KOPT-K1 (cell line): ENCODE measurements around the gene SLC2A10.

Source experiments
- H3K27ac ChIP-seq: fragments of 200-600 bp; sonication (generic); 2 replicates; pipeline ENCODE4 v1.5.1; 2016; ENCODE audit warnings: antibody characterized with exemption, mild to moderate bottlenecking, low read depth, low read length; ENCODE audit not compliant: poor library complexity, severe bottlenecking
- H3K36me3 ChIP-seq: fragments of 200-600 bp; sonication (generic); 2 replicates; pipeline ENCODE4 v1.5.1; 2017; ENCODE audit warnings: antibody characterized with exemption, mild to moderate bottlenecking, low read length, moderate library complexity; ENCODE audit not compliant: insufficient read depth
- H3K9me3 ChIP-seq: fragments of 200-600 bp; sonication (generic); 2 replicates; pipeline ENCODE4 v1.5.1; 2017; ENCODE audit warnings: antibody characterized with exemption, low read length, mild to moderate bottlenecking; ENCODE audit not compliant: insufficient read depth, poor library complexity, severe bottlenecking

SLC2A10 gene

GRCh38 chr20:46709459-46710152 is at the start of gene SLC2A10:
SLC2A10 (plus strand) TSS chr20:46709649; CDS start chr20:46709737, 88 bp downstream.
- Histone ChIP-seq H3K36me3 (no peaks in the 10 kb centered on the region), H3K9me3 (peaks cover 34% of the 10 kb centered on the region), H3K27ac (no peak within 1 kb of the TSS)

DNA sequence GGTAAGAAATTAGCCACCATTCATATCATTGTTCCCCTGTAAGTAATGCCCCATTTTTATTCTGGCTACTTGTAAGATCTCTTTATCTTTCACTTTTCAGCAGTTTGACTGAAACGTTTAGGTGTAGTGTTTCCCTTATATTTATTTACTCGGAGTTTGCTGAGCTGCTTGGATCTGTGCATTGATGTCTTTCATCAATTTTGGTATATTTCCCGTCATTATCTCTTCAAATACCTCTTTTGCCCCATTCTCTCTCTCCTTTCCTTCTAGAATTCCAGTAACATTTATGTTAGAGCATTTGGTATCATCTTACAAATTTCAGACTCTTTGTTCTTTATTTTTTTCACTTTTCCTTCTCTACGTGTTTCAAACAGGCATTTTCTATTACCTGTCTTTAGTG is 49.0 kb upstream of the SLC2A10 start:
- no peak overlapping the region for H3K27ac ChIP-seq
- no peaks in the 10 kb centered on the region for H3K36me3 ChIP-seq

GRCh38 chr20:46661659-46662058 is 47.8 kb upstream of the SLC2A10 start:
- Histone ChIP-seq H3K36me3 (no peaks in the 10 kb centered on the region), H3K27ac (no peak overlapping the region), H3K9me3 (peaks cover 7% of the 10 kb centered on the region)

More for the DNA sequence above, 49.0 kb upstream of the SLC2A10 start:
- peaks cover 7% of the 10 kb centered on the region for H3K9me3 ChIP-seq

- no peaks in the 10 kb centered on the region for H3K36me3 ChIP-seq
- no peak overlapping the region for H3K27ac ChIP-seq
- H3K9me3 ChIP-seq = peaks cover 7% of the 10 kb centered on the region
These were observed 45.9 kb upstream of the SLC2A10 start for GRCh38 chr20:46663531-46663930.

GRCh38 chr20:46665602-46666001 is 43.8 kb upstream of the SLC2A10 start:
- H3K9me3 ChIP-seq = peaks cover 10% of the 10 kb centered on the region
- H3K27ac ChIP-seq = no peak overlapping the region
- no peaks in the 10 kb centered on the region for H3K36me3 ChIP-seq

DNA sequence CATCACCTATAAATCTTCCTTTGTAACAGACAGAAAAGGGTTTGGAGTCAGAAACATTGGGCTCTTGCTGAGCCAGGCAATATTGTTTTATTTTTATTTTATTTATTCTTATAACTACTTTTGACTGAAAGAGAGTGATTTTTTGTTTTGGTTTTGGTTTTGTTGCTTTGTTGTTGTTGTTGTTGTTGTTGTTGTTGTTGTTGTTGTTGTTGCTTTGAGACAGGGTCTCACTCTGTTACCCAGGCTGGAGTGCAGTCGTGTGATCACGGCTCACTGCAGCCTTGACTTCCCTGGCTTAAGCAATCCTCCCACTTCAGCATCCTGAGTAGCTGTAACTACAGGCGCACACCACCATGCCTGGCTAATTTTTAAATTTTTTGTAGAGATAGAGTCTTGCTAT is 43.1 kb upstream of the SLC2A10 start:
- Histone ChIP-seq H3K36me3 (no peaks in the 10 kb centered on the region), H3K9me3 (peaks cover 16% of the 10 kb centered on the region), H3K27ac (no peak overlapping the region)

- peaks cover 19% of the 10 kb centered on the region for H3K9me3 ChIP-seq
- H3K36me3 ChIP-seq = no peaks in the 10 kb centered on the region
These were observed 42.5 kb upstream of the SLC2A10 start for GRCh38 chr20:46666818-46667515.

DNA sequence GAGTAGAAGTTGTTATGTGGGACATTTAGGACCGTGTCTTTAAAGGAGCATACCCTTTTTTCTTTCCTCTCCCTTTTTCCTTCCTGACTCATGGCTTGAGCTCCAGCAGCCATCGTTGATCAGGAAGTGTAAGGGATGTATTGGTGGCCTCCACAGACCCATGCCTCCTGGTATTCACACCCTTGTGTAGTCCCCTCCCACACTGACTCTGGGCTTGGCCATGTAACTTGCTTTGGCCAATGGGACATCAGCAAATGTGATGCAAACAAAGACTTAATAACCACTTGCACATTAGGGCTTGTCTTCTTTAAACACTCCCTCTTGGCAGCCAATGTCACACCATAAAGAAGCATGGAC is 39.2 kb upstream of the SLC2A10 start:
- no peaks in the 10 kb centered on the region for H3K36me3 ChIP-seq

More at GRCh38 chr20:46666818-46667515, 42.5 kb upstream of the SLC2A10 start:
- no peak overlapping the region for H3K27ac ChIP-seq

DNA sequence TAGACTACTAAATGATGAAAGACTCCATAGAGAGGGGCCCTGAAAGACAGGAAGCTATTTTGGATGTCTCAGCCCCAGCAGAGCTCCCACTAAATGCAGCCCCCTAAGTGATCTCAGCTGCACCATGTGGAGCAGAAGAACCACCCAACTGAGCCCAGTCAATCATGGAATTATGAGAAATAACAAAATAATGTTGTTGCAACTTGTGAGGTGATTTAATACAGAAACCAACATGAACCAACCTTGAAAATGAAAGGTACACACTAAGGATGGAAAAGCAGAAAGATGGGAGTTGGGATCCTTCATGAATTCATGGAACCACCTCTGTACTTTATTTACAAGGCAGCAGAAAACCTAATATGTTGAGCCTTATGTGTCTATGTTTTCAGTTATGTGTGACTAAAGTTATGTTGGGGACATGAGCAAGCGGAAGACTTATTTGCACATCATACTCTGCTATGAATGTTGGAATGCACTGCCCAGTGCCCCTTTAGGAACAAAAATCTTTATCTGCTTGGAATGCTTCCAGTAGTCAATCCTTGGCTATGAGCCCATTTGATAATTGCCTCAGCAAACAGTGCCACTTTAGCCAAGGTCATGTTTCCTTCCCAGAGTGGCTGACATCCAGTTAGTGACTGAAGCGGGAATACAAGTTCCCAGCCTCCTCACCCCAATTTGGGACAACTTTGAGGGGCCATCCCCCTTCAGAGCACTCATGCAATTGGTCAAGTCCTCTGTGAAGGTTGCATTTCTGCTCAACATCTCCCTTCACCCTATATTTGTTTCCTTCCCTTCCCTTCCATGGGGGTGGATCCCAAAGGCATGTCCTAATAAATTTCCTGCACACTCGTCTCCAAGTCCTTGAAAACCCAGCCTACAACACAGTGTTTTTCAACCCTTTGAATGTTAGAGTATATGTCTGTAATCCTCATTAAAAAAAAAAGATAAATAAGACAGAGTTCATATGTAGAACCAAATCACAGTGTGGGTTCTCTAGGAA is 38.6 kb upstream of the SLC2A10 start:
- Histone ChIP-seq H3K36me3 (no peaks in the 10 kb centered on the region), H3K9me3 (peaks cover 19% of the 10 kb centered on the region), H3K27ac (no peak overlapping the region)

More for the DNA sequence above, 39.2 kb upstream of the SLC2A10 start:
- H3K9me3 ChIP-seq = peaks cover 19% of the 10 kb centered on the region
- H3K27ac ChIP-seq = no peak overlapping the region

- Histone ChIP-seq H3K9me3 (peaks cover 19% of the 10 kb centered on the region), H3K36me3 (no peaks in the 10 kb centered on the region), H3K27ac (no peak overlapping the region)
These were observed 37.4 kb upstream of the SLC2A10 start for GRCh38 chr20:46671866-46672542.

DNA sequence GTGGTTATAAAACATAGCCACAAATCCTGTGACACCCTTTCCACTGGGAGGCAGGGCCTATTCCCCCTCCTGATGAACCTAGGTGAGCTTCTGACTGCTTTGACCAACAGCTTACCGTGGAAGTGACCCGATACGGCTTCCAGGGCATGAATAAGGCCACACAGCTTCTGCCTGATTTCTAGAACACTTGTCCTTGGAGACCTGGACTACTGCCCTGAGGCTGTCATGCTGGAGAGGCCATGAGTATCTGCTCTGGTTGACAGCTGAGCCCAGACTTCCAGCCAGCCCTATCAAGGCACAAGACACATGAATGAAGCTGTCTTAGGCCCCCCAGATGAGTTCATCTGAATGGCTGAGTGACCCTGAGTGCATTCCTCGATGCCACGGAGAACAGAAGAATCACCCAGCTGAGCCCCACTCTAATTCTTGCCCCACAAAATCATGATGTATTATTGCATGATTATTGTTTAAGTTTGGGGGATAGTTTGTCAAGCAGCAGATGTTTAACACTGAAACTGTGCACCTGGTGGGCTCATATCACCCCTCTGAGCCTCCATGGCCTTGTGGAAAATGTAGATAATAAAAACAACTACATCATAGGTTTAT is 36.8 kb upstream of the SLC2A10 start:
- no peaks in the 10 kb centered on the region for H3K36me3 ChIP-seq
- peaks cover 19% of the 10 kb centered on the region for H3K9me3 ChIP-seq
- no peak overlapping the region for H3K27ac ChIP-seq

- H3K36me3 ChIP-seq = no peaks in the 10 kb centered on the region
- no peak overlapping the region for H3K27ac ChIP-seq
- H3K9me3 ChIP-seq = peaks cover 19% of the 10 kb centered on the region
These were observed 35.8 kb upstream of the SLC2A10 start for GRCh38 chr20:46673394-46674252.

DNA sequence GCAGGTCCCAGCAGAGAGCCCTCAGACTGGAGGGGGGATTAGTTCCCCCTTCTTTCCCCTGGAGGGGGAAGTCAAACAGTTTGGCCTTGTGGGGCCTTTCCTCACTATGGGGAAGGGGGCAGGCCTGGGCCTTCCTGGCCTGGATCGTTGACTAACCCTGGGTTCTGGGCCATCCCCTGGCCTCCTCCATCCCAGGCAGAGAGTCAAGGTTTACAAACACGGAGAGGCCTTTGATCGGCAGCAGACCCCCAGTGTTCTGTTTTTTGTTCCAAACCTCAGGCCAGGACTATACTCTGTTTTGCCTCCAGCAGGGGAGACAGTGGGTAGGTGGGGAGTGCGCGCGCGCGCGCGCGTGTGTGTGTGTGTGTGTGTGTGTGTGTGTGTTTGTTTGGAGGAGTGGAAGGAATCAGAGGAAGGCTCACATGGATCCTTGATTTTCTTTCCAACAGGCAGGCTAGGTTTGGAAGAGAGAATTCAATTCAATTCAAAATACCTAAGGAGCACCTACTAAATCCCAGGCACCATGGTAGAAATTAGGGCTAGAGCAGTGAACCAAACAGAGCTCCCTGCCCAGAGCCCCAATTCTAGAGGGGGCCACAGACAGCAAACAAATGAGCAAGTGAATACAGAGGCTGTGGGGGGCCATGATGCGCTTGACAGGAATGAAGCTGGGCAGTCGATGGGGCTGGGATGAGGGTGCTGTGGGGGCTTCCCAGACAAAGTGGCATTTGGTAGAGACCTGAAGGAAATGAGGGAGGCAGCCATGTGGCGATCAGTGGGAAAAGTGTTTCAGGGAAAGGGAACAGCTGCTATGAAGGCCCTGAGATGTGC is 35.0 kb upstream of the SLC2A10 start:
- no peaks in the 10 kb centered on the region for H3K36me3 ChIP-seq
- H3K9me3 ChIP-seq = peaks cover 19% of the 10 kb centered on the region
- H3K27ac ChIP-seq = no peak overlapping the region
